ENCODE data around the gene ADAMTS12. TPM values are rescaled to one million over a fixed set of nuclear protein-coding genes. Genes with fewer than 3 reads are reported as not detected.
"Not testable (repeated sequence)": the region's sequence is repeated elsewhere in the genome, so short reads cannot be mapped to it uniquely, and the experiment has no call there.

The ADAMTS12 gene
- polyA plus RNA-seq, 1 donor (not counting 4 experiments of a cell fraction or from before 2014, with no cell fraction given): 0.49 TPM

GRCh38 chr5:33549982-33550567 lies 341.7 kb downstream of the ADAMTS12 start:
- H3K27me3 ChIP-seq (ENCODE audit: control insufficient read depth, extremely low read depth, insufficient read depth, low read length): no peaks in the 10 kb centered on the region
- H3K4me2 ChIP-seq (ENCODE audit: control insufficient read depth, extremely low read depth, insufficient read depth, low read depth, low read length): no peak overlapping the region
- H3K4me3 ChIP-seq (ENCODE audit: control insufficient read depth in 2 of 3, extremely low read depth in 1 of 3, insufficient read depth in 2 of 3, low read depth in 1 of 3, low read length in 3 of 3): no peak overlapping the region
- H3K9me1 ChIP-seq (ENCODE audit: control insufficient read depth, extremely low read depth, insufficient read depth, low read length): no peaks in the 10 kb centered on the region
- no peaks in the 10 kb centered on the region for H4K20me1 ChIP-seq (ENCODE audit: control insufficient read depth, extremely low read depth, insufficient read depth, low read length)
- H3K9me3 ChIP-seq (ENCODE audit: control insufficient read depth, low read depth, low read length): no peaks in the 10 kb centered on the region
- no peak overlapping the region for H3K9ac ChIP-seq (ENCODE audit: control insufficient read depth, extremely low read depth, insufficient read depth, low read length)
- FAIRE-seq (no peak), DNase-seq (ENCODE audit: low read depth, low spot score) (no peak)
- no peaks in the 10 kb centered on the region for H3K79me2 ChIP-seq (ENCODE audit: control insufficient read depth, insufficient read depth, low read length)
- no peak overlapping the region for H3K27ac ChIP-seq (ENCODE audit: control insufficient read depth, insufficient read depth, low read length)
- no peaks in the 10 kb centered on the region for H3K4me1 ChIP-seq (ENCODE audit: control insufficient read depth, extremely low read depth, insufficient read depth, low read length)
- H3K36me3 ChIP-seq (ENCODE audit: control insufficient read depth in 2 of 2, extremely low read depth in 1 of 2, insufficient read depth in 2 of 2, low read length in 2 of 2): no peaks in the 10 kb centered on the region
- dilution Hi-C loops (cut with MboI; ENCODE audit: extremely low pct_ligation_motif_present, low sequenced_read_pairs): no loop called here
- H2AFZ ChIP-seq (ENCODE audit: control insufficient read depth, low read length): no peak overlapping the region
- TF ChIP-seq CTCF (optimal IDR thresholded peaks at IDR 0.05 in 1 of 3, IDR thresholded peaks at IDR 0.05 in 1 of 3, conservative IDR thresholded peaks at IDR 0.05 in 1 of 3; ENCODE audit: extremely low read depth in 1 of 3, insufficient read depth in 2 of 3, low read length in 3 of 3) (no peak), EZH2 (IDR thresholded peaks at IDR 0.05; ENCODE audit: low read length) (no peak)

DNA sequence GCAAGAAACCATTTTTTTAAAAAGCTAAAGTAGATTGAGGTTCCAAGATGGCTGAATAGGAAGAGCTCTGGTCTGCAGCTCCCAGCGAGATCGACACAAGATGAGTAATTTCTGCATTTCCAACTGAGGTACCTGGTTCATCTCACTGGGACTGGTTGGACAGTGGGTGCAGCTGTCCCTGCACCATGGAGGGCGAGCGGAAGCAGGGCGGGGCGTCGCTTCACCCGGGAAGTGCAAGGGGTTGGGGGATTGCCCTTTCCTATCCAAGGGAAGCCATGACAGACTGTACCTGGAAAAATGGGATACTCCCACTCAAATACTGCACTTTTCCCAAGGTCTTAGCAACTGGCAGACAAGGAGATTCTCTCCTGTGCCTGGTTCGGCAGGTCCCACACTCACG lies 352.0 kb downstream of the ADAMTS12 start:
- H3K79me2 ChIP-seq (ENCODE audit: control insufficient read depth, insufficient read depth, low read length); H3K9ac ChIP-seq (ENCODE audit: control insufficient read depth, extremely low read depth, insufficient read depth, low read length); H3K9me3 ChIP-seq (ENCODE audit: control insufficient read depth, low read depth, low read length); H4K20me1 ChIP-seq (ENCODE audit: control insufficient read depth, extremely low read depth, insufficient read depth, low read length); H3K27me3 ChIP-seq (ENCODE audit: control insufficient read depth, extremely low read depth, insufficient read depth, low read length); H3K9me1 ChIP-seq (ENCODE audit: control insufficient read depth, extremely low read depth, insufficient read depth, low read length); H3K4me3 ChIP-seq (ENCODE audit: control insufficient read depth in 2 of 3, extremely low read depth in 1 of 3, insufficient read depth in 2 of 3, low read depth in 1 of 3, low read length in 3 of 3); FAIRE-seq; H2AFZ ChIP-seq (ENCODE audit: control insufficient read depth, low read length); H3K27ac ChIP-seq (ENCODE audit: control insufficient read depth, insufficient read depth, low read length); DNase-seq (ENCODE audit: low read depth, low spot score); H3K4me1 ChIP-seq (ENCODE audit: control insufficient read depth, extremely low read depth, insufficient read depth, low read length); H3K36me3 ChIP-seq (ENCODE audit: control insufficient read depth in 2 of 2, extremely low read depth in 1 of 2, insufficient read depth in 2 of 2, low read length in 2 of 2); H3K4me2 ChIP-seq (ENCODE audit: control insufficient read depth, extremely low read depth, insufficient read depth, low read depth, low read length); dilution Hi-C loops (cut with MboI; ENCODE audit: extremely low pct_ligation_motif_present, low sequenced_read_pairs): not testable (repeated sequence)

DNA sequence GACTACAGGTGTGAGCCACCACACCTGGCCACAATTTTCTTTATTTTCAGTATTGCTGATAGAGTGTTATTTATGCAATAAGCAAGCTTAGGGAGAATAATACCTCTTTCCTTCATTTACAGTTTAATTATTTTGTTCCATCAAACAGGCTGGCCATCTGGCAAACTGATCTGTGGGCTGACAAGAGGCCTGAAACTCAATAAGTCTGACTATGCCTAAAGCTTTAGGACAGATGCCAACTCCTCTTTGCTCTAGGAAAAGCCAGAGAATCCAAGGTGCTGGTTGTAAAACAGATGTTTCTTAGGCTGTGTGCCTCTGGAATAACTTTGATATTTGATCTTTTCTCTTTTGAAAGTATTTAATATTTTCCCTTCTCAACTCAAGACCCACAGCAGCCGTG lies 352.6 kb downstream of the ADAMTS12 start:
- H3K9ac ChIP-seq (ENCODE audit: control insufficient read depth, extremely low read depth, insufficient read depth, low read length): no peak overlapping the region
- H3K9me1 ChIP-seq (ENCODE audit: control insufficient read depth, extremely low read depth, insufficient read depth, low read length): no peaks in the 10 kb centered on the region
- no peaks in the 10 kb centered on the region for H3K4me1 ChIP-seq (ENCODE audit: control insufficient read depth, extremely low read depth, insufficient read depth, low read length)
- TF ChIP-seq CTCF (optimal IDR thresholded peaks at IDR 0.05 in 1 of 3, IDR thresholded peaks at IDR 0.05 in 1 of 3, conservative IDR thresholded peaks at IDR 0.05 in 1 of 3; ENCODE audit: extremely low read depth in 1 of 3, insufficient read depth in 2 of 3, low read length in 3 of 3) (no peak), EZH2 (IDR thresholded peaks at IDR 0.05; ENCODE audit: low read length) (no peak)
- no peaks in the 10 kb centered on the region for H4K20me1 ChIP-seq (ENCODE audit: control insufficient read depth, extremely low read depth, insufficient read depth, low read length)
- H2AFZ ChIP-seq (ENCODE audit: control insufficient read depth, low read length): no peak overlapping the region
- no peak overlapping the region for H3K4me3 ChIP-seq (ENCODE audit: control insufficient read depth in 2 of 3, extremely low read depth in 1 of 3, insufficient read depth in 2 of 3, low read depth in 1 of 3, low read length in 3 of 3)
- no peak for DNase-seq (ENCODE audit: low read depth, low spot score)
- H3K9me3 ChIP-seq (ENCODE audit: control insufficient read depth, low read depth, low read length): no peaks in the 10 kb centered on the region
- no peak for FAIRE-seq
- dilution Hi-C loops (cut with MboI; ENCODE audit: extremely low pct_ligation_motif_present, low sequenced_read_pairs): no loop called here
- no peaks in the 10 kb centered on the region for H3K79me2 ChIP-seq (ENCODE audit: control insufficient read depth, insufficient read depth, low read length)
- no peak overlapping the region for H3K27ac ChIP-seq (ENCODE audit: control insufficient read depth, insufficient read depth, low read length)
- H3K4me2 ChIP-seq (ENCODE audit: control insufficient read depth, extremely low read depth, insufficient read depth, low read depth, low read length): no peak overlapping the region
- H3K36me3 ChIP-seq (ENCODE audit: control insufficient read depth in 2 of 2, extremely low read depth in 1 of 2, insufficient read depth in 2 of 2, low read length in 2 of 2): no peaks in the 10 kb centered on the region
- H3K27me3 ChIP-seq (ENCODE audit: control insufficient read depth, extremely low read depth, insufficient read depth, low read length): no peaks in the 10 kb centered on the region
